Measurements from ENCODE around the gene FOXK2. TPM values are rescaled to one million over a fixed set of nuclear protein-coding genes. Genes with fewer than 3 reads are reported as not detected.

FOXK2 gene
- total and polyA plus RNA-seq, 2 of the 8 experiments (the other 6 are each of a cell fraction or from before 2014, with no cell fraction given), result 34.7 to 64.9 TPM

DNA sequence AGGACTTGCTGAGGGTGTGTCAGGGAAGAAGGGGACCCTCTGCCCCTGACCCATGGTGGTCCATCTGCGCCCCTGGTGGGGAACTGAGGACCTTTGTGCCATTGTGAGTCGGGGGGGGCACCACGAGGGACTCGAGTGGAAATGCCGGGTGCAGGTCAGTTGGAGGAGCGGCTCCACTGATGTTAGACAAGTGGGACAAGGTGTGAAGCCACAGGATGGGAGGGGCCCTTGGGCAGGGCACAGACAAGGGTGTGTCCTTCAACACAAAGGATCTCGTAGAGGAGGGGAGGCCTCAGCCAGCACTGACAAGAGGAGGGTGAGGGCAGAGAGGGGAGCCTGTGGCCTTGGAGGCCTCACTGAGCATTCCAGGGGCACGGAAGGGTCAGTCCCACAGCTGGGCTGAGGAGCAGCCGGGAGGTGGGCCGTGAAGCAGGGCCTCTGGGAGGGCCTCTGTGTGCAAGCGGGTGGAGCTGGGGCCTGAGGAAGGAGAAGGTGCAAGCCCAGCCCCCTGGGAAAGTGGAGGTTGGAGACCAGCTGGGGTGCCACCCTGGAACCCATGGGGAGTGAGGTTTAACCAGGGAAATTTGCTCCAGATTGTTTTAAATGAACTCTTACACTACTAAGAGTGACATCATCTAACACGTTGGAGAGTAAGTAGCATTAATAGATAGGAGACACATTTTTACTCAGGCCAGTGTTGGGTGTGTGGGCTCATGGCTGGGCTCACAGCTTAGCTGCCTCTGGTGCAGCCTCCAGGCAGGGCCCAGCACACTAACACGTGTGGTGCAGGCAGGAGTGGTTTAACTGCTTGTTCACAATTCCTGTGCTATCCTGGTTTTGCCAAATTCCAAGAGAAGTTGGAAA, 33.1 kb upstream of the FOXK2 start:
- Histone ChIP-seq H2BK20ac (ENCODE audit: low read length) (no peak overlapping the region), H3K36me3 (ENCODE audit: control insufficient read depth in 2 of 4, insufficient read depth in 4 of 4, low read length in 3 of 4) (peaks cover 13 to 44% (median 33%) of the 10 kb centered on the region in 4 experiments; a peak in 6 of 8 replicates), H3K27ac (ENCODE audit: low read depth, low read length) (no peak overlapping the region), H3K9ac (replicated peaks in 1 of 4; ENCODE audit: extremely low read depth in 1 of 4, low read depth in 3 of 4, low read length in 3 of 4) (no peak overlapping the region), H2BK120ac (replicated peaks; ENCODE audit: low read depth, low read length) (no peak overlapping the region), H3K79me2 (ENCODE audit: control insufficient read depth in 1 of 2, insufficient read depth in 2 of 2, low read length in 2 of 2) (no peaks in the 10 kb centered on the region), H3K4me3 (ENCODE audit: extremely low read depth in 1 of 4, insufficient read depth in 2 of 4, low read depth in 3 of 4, low read length in 4 of 4) (no peak overlapping the region), H4K20me1 (replicated peaks in 1 of 2; ENCODE audit: control insufficient read depth in 1 of 2, insufficient read depth in 2 of 2, low read length in 2 of 2) (peaks cover 0 to 4% of the 10 kb centered on the region in 2 experiments), H2BK15ac (ENCODE audit: low read length) (no peak overlapping the region), H3K4ac (replicated peaks; ENCODE audit: insufficient read length, low read depth, low read length) (no peak overlapping the region), H3K4me2 (ENCODE audit: insufficient read depth in 1 of 2, low read depth in 2 of 2, low read length in 2 of 2) (no peak overlapping the region), H4K8ac (ENCODE audit: extremely low read depth, insufficient read depth, low read length) (peak overlapping the region; percentile 57; the same call in 1 of the 2 replicates), H3K56ac (replicated peaks; ENCODE audit: insufficient read length, low read depth, low read length) (no peak overlapping the region), H2BK5ac (ENCODE audit: low read depth, low read length) (no peak overlapping the region; the same call in 1 of the 2 replicates), H2AFZ (ENCODE audit: low read length) (no peak overlapping the region), H3K23me2 (ENCODE audit: low read depth, low read length) (no peaks in the 10 kb centered on the region), H3K79me1 (ENCODE audit: low read depth, low read length) (no peaks in the 10 kb centered on the region), H3K14ac (ENCODE audit: insufficient read length) (no peak overlapping the region), H4K91ac (replicated peaks; ENCODE audit: insufficient read length, low read length) (no peak overlapping the region), H2AK5ac (ENCODE audit: low read depth, low read length) (no peak overlapping the region), H4K5ac (ENCODE audit: insufficient read length, low read depth, low read length) (no peak overlapping the region), H3K4me1 (replicated peaks in 1 of 4; ENCODE audit: control insufficient read depth in 3 of 4, insufficient read depth in 4 of 4, low read length in 3 of 4) (no peaks in the 10 kb centered on the region), H3K9me3 (ENCODE audit: insufficient read depth in 2 of 2, low read depth in 1 of 2, low read length in 1 of 2) (no peaks in the 10 kb centered on the region), H3K18ac (ENCODE audit: extremely low read depth, low read length) (no peak overlapping the region), H3K23ac (ENCODE audit: insufficient read length) (no peak overlapping the region), H2BK12ac (ENCODE audit: low read depth, low read length) (no peak overlapping the region), H3K27me3 (replicated peaks in 1 of 4; ENCODE audit: control insufficient read depth in 3 of 4, extremely low read depth in 1 of 4, insufficient read depth in 3 of 4, low read length in 3 of 4) (no peaks in the 10 kb centered on the region)
- TF ChIP-seq GABPA (IDR thresholded peaks at IDR 0.05; ENCODE audit: borderline replicate concordance, insufficient read depth, low read length) (no peak), BACH1 (IDR thresholded peaks at IDR 0.05; ENCODE audit: low read length) (no peak), SIN3A (conservative IDR thresholded peaks at IDR 0.05 in 1 of 2, IDR thresholded peaks at IDR 0.05 in 1 of 2; ENCODE audit: low read depth in 1 of 2, low read length in 2 of 2) (no peak), EP300 (IDR thresholded peaks at IDR 0.05; ENCODE audit: borderline replicate concordance in 1 of 2, low read depth in 2 of 2, low read length in 2 of 2) (no peak), CHD1 (IDR thresholded peaks at IDR 0.05; ENCODE audit: low read depth, low read length) (no peak), SIX5 (IDR thresholded peaks at IDR 0.05; ENCODE audit: low read depth, low read length) (no peak), POLR2A (IDR thresholded peaks at IDR 0.05; ENCODE audit: control extremely low read depth in 1 of 2, low read depth in 2 of 2, low read length in 2 of 2) (no peak), EGR1 (IDR thresholded peaks at IDR 0.05; ENCODE audit: borderline replicate concordance, low read depth, low read length) (no peak), SP4 (IDR thresholded peaks at IDR 0.05; ENCODE audit: low read length) (no peak)
- TF ChIP-seq, protein P1, sequence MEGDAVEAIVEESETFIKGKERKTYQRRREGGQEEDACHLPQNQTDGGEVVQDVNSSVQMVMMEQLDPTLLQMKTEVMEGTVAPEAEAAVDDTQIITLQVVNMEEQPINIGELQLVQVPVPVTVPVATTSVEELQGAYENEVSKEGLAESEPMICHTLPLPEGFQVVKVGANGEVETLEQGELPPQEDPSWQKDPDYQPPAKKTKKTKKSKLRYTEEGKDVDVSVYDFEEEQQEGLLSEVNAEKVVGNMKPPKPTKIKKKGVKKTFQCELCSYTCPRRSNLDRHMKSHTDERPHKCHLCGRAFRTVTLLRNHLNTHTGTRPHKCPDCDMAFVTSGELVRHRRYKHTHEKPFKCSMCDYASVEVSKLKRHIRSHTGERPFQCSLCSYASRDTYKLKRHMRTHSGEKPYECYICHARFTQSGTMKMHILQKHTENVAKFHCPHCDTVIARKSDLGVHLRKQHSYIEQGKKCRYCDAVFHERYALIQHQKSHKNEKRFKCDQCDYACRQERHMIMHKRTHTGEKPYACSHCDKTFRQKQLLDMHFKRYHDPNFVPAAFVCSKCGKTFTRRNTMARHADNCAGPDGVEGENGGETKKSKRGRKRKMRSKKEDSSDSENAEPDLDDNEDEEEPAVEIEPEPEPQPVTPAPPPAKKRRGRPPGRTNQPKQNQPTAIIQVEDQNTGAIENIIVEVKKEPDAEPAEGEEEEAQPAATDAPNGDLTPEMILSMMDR (IDR thresholded peaks at IDR 0.05; ENCODE audit: control extremely low read depth in 1 of 3, insufficient read depth in 1 of 3, low read depth in 1 of 3, low read length in 3 of 3), result no peak
- WGBS, 2 experiments (ENCODE audit: extremely low coverage in 1 of 2, insufficient coverage in 1 of 2, insufficient read length in 1 of 2, insufficient replicate concordance in 2 of 2, low coverage in 1 of 2, low lambda C conversion rate in 2 of 2, missing lambda C conversion rate in 1 of 2), result 91% methylated on average over 12 of the region's 13 CpGs; no CpG with 5 or more reads in 1 of the 2 experiments
- DNase-seq (ENCODE audit: low read depth in 1 of 2, low spot score in 2 of 2), result no peak
- ChIA-PET POLR2A (ENCODE audit: partially characterized antibody) (no interaction called here), CTCF (ENCODE audit: partially characterized antibody) (no interaction called here)
- no peak for FAIRE-seq
